Measurements from ENCODE around the gene GABRB1. TPM values are rescaled to one million over a fixed set of nuclear protein-coding genes. Genes with fewer than 3 reads are reported as not detected.

GABRB1 gene
- total and polyA plus RNA-seq, 2 experiments from 2014 or later, result 0.26 to 0.97 TPM

DNA sequence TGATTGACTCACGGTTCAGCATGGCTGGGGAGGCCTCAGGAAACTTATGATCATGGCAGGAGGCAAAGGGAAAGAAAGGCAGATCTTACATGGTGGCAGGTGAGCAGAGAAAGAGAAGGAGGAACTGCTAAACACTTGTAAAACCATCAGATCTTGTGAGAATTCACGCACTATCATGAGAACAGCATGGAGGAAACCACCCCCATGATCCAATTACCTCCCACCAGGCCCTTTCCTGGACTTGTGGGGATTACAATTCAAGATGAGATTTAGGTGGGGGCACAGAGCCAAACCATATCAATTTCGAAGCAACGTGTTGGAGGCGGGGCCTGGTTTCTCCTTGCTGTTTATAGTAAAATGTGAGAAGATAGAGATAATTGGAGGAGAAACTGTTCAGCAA lies 167.4 kb downstream of the GABRB1 start (continued):
- TF ChIP-seq ZNF114 (CRISPR knock-in tag; IDR thresholded peaks at IDR 0.05) (no peak), JUNB (IDR thresholded peaks at IDR 0.05; ENCODE audit: unreplicated experiment) (no peak), STAT1 (IDR thresholded peaks at IDR 0.05; ENCODE audit: unreplicated experiment) (no peak)
- TF ChIP-seq, protein P1, sequence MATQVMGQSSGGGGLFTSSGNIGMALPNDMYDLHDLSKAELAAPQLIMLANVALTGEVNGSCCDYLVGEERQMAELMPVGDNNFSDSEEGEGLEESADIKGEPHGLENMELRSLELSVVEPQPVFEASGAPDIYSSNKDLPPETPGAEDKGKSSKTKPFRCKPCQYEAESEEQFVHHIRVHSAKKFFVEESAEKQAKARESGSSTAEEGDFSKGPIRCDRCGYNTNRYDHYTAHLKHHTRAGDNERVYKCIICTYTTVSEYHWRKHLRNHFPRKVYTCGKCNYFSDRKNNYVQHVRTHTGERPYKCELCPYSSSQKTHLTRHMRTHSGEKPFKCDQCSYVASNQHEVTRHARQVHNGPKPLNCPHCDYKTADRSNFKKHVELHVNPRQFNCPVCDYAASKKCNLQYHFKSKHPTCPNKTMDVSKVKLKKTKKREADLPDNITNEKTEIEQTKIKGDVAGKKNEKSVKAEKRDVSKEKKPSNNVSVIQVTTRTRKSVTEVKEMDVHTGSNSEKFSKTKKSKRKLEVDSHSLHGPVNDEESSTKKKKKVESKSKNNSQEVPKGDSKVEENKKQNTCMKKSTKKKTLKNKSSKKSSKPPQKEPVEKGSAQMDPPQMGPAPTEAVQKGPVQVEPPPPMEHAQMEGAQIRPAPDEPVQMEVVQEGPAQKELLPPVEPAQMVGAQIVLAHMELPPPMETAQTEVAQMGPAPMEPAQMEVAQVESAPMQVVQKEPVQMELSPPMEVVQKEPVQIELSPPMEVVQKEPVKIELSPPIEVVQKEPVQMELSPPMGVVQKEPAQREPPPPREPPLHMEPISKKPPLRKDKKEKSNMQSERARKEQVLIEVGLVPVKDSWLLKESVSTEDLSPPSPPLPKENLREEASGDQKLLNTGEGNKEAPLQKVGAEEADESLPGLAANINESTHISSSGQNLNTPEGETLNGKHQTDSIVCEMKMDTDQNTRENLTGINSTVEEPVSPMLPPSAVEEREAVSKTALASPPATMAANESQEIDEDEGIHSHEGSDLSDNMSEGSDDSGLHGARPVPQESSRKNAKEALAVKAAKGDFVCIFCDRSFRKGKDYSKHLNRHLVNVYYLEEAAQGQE (IDR thresholded peaks at IDR 0.05; ENCODE audit: unreplicated experiment), result no peak

DNA sequence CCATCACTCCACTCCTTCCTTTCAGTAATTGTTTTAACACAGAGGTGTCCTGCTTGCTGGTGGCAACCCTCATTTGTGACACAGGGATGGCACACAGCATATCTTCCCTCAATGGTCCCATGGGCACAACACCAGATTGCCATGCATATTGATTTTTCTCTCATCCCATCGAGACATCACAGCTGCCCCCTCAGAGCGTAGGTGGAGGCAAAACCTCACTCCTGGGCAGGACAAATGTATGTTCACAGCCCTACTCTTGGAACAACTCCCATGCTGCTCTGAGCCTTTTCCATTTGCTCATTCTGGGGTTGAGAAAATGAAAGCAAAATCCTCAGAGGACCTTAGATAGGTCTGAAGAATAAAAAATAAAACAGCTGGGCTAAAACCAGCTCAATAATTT lies 172.2 kb downstream of the GABRB1 start:
- Histone ChIP-seq H3K36me3 (ENCODE audit: insufficient read depth) (no peaks in the 10 kb centered on the region), H2AFZ (no peak overlapping the region), H3K27me3 (ENCODE audit: insufficient read depth) (no peaks in the 10 kb centered on the region), H3K4me2 (no peak overlapping the region), H3F3A (replicated peaks; ENCODE audit: low read depth) (no peaks in the 10 kb centered on the region), H3K27ac (ENCODE audit: low read depth) (no peak overlapping the region), H3K79me2 (replicated peaks; ENCODE audit: insufficient read depth) (no peaks in the 10 kb centered on the region), H3K4me3 (no peak overlapping the region), H3K4me1 (ENCODE audit: insufficient read depth) (peaks cover 13% of the 10 kb centered on the region), H4K20me1 (replicated peaks; ENCODE audit: insufficient read depth) (no peaks in the 10 kb centered on the region), H3K9me2 (ENCODE audit: insufficient read depth) (0 out of 2 replicates have a peak, but pooled peaks cover 3% of the 10 kb centered on the region)
- H3K9me3 Mint-ChIP-seq, result no peaks in the 10 kb centered on the region
- H3K4me1 Mint-ChIP-seq, result peaks cover 14% of the 10 kb centered on the region; the same call in 2 of the 3 replicates
- H3K36me3 Mint-ChIP-seq (ENCODE audit: low read depth), result no peaks in the 10 kb centered on the region
- peaks cover 2% of the 10 kb centered on the region for H3K27me3 Mint-ChIP-seq (ENCODE audit: insufficient read depth, low read depth, poor library complexity)
- ATAC-seq, result no peak
- H3K27ac Mint-ChIP-seq, result no peak overlapping the region
- DNase-seq (ENCODE audit: low spot score), result no peak
- H3K4me3 Mint-ChIP-seq, result no peak overlapping the region
- TF ChIP-seq STAT1 (IDR thresholded peaks at IDR 0.05; ENCODE audit: unreplicated experiment) (no peak), EZH2phosphoT487 (IDR thresholded peaks at IDR 0.05; ENCODE audit: unreplicated experiment) (no peak), NANOG (IDR thresholded peaks at IDR 0.05; ENCODE audit: borderline replicate concordance) (no peak), CREB1 (CRISPR knock-in tag; IDR thresholded peaks at IDR 0.05; ENCODE audit: low read depth) (no peak), ZNF331 (CRISPR knock-in tag; IDR thresholded peaks at IDR 0.05; ENCODE audit: low read depth) (no peak), JUNB (IDR thresholded peaks at IDR 0.05; ENCODE audit: unreplicated experiment) (no peak)
- TF ChIP-seq, protein P2, sequence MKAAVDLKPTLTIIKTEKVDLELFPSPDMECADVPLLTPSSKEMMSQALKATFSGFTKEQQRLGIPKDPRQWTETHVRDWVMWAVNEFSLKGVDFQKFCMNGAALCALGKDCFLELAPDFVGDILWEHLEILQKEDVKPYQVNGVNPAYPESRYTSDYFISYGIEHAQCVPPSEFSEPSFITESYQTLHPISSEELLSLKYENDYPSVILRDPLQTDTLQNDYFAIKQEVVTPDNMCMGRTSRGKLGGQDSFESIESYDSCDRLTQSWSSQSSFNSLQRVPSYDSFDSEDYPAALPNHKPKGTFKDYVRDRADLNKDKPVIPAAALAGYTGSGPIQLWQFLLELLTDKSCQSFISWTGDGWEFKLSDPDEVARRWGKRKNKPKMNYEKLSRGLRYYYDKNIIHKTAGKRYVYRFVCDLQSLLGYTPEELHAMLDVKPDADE (IDR thresholded peaks at IDR 0.05), result no peak
- TF ChIP-seq, protein P1 (IDR thresholded peaks at IDR 0.05; ENCODE audit: unreplicated experiment), result no peak
- TF ChIP-seq, protein P3, sequence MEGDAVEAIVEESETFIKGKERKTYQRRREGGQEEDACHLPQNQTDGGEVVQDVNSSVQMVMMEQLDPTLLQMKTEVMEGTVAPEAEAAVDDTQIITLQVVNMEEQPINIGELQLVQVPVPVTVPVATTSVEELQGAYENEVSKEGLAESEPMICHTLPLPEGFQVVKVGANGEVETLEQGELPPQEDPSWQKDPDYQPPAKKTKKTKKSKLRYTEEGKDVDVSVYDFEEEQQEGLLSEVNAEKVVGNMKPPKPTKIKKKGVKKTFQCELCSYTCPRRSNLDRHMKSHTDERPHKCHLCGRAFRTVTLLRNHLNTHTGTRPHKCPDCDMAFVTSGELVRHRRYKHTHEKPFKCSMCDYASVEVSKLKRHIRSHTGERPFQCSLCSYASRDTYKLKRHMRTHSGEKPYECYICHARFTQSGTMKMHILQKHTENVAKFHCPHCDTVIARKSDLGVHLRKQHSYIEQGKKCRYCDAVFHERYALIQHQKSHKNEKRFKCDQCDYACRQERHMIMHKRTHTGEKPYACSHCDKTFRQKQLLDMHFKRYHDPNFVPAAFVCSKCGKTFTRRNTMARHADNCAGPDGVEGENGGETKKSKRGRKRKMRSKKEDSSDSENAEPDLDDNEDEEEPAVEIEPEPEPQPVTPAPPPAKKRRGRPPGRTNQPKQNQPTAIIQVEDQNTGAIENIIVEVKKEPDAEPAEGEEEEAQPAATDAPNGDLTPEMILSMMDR (conservative IDR thresholded peaks at IDR 0.05; ENCODE audit: low read depth in 2 of 2), result no peak

All from GM23338 (cell line).